Measurements from ENCODE around the gene SLC29A2.
"Not testable (repeated sequence)": the region's sequence is repeated elsewhere in the genome, so short reads cannot be mapped to it uniquely, and the experiment has no call there.

SLC29A2 gene

DNA sequence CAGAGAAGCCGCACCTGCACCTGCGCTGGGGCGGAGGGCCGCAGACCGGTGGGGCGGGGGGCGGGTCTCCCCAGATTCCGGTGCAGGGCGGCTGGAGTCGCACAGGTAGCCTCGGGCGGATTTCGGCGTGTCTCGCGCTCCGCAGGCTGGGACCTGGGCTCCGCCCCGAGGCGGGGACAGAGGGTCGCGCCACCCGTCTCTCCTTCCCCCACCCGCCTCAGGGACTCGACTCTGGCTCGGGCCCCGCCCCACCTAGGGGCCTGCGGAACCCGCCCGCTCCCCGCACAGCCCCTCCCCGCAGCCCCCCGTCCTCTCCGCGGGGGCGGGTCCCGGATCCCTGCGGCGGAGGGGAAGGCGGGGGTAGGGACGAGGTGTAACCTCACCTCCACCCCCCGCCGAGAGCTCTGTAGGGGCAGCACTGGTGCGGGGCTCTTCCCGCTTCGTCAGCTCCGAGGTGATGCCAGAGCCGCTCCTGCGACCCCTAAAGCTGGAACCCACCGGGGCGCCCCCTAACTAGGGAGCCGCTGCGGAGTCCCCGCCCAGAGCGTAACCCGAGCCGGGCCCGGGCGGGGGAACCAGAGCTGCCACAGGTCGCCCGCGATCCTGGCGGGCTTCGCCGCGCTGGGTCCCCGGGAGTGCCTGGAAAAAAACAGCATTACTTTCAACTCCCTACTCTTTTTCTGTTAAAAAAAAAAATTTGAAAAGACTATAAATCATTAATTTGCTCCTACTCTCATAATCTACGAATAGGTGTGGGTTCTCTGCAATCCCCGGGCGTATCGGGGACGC lies at the start of gene SLC29A2:
TSS of gene SLC29A2 (minus strand) at position 134 of the 789 bp plus-strand sequence. CDS start 169 bp downstream, outside the sequence.
- peak; percentile 57 for DNase-seq

DNA sequence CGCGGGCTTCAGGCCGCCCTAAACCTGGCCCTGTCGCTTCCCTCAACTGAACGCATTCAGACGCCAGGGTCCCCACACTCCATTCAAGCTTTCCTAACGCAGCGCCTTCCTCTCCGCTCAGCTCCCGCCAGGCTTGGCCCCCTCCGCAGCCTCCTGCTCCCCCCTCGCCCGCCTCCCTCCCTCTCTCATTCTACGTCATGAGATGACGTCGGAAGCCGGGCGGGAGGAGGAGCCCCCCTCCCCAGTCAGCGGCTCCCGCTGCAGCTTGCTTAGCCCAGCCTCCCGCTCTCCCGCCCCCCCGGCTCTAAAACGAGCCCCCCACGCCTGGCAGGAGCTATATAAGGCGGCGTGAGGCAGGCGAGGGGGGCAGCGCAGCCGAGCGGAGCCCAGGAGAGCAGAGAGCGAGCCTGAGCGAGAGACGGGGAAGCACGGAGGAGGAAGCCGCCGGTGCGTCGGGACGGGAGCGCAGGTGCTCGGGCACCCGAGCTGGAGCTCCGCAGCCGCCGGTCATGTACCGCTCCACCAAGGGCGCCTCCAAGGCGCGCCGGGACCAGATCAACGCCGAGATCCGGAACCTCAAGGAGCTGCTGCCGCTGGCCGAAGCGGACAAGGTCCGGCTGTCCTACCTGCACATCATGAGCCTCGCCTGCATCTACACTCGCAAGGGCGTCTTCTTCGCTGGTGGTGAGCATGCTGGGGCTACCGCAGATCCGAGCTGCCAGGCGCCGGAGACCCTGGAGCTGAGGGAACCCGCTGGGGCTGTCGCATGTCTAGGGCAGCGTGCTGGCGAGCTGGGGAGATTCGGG lies 49.3 kb upstream of the SLC29A2 start, which contains the start of gene NPAS4:
TSS of gene NPAS4 (plus strand) at position 365 of the 806 bp plus-strand sequence. CDS start at position 510, 145 bp downstream.
- no peak for DNase-seq

DNA sequence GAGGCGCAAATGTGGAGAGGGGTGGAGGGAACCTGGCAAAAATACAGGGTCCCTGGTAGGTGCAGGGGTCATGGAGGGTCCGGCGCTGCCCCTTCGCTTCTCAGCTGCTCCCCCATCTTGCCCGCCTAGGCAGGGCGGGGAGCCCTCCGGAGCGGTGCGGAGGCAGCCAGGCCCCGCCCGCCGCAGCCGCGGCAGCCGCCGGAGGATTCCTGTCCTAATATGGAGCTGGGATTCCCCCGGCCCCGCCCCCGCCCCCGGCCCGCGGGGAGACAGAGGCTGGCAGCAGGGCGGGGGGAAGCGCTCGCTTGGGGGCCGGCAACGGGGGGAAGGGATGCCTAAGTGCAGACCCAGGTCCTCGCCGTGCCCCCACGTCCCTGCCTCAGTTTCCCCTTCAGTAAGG lies 48.3 kb upstream of the SLC29A2 start:
- DNase-seq = no peak

DNA sequence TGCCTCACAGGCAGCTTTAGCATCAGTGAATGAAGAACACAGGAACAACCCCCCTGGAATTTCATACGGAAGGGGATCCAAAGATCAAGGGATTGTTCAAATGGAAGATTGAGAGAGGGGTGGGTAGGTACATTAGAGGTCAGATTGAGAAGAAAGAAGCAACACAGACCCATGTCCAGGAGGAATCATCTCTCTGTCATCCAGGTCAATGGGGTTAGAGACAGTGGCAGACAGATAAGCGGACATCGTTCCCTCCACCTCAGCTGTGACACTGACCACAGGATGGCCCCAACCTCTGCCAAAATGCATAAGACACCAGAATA lies 47.4 kb upstream of the SLC29A2 start:
- DNase-seq = no peak

DNA sequence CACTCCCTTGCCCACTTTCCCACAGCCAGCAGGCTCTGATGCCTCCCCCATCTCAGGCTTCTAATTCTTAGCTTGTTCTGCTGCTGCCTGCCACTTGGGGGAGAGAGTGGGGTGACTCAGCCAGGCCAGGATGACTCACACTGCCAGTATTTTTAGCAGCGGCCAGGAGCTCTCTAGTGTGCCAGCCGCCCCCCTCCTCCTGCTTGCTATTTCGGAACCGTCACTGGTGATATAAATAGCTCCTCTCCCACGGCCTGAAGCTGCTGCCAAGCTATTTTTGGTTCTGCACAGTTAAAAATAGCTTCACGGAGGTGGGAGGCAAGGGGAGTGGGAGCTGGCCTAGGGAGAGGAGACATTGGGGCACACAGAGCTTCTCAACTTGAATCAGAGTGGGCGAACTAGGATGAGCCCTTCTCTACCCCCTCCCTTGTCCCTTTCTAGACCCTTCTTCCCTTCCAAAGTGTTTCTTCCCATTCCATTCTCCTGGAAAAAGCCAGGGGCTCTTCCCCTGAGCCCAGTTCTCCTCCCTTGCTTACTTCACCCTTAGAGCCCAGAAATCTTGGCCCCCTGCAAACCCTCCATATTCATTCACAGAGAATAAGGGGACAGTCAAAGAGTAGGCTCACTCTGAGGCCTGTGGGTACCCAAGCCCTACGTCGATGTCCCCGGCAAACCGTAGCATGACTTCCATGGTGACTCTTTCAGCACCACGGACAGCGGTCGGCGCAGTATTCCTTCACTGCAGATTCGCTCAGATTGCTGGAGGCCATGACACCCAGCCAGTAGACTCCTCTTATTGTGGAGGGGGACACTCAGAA lies 46.8 kb upstream of the SLC29A2 start:
- peak; percentile 44 for DNase-seq

- no peak for DNase-seq
Measured at GRCh38 chr11:66417000-66417399, 45.4 kb upstream of the SLC29A2 start.

DNA sequence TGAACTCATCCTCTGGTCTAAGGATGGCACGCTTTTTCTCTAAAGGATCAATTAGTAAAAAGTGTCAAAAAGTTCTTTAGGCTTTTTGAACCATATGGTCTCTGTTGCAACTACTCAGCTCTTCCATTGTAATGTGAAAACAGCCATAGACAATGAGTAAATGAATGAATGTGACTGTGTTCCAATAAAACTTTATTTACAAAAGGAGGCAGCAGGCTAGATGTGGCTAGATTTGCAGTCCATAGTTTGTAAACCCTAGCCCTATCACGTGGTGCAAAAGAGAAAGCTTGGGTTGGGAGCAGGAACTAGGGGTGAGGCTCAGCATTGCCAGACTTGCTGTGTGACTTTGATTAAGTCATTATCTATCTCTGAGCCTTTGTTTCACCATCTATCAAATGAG lies 43.9 kb upstream of the SLC29A2 start:
- DNase-seq = no peak

DNA sequence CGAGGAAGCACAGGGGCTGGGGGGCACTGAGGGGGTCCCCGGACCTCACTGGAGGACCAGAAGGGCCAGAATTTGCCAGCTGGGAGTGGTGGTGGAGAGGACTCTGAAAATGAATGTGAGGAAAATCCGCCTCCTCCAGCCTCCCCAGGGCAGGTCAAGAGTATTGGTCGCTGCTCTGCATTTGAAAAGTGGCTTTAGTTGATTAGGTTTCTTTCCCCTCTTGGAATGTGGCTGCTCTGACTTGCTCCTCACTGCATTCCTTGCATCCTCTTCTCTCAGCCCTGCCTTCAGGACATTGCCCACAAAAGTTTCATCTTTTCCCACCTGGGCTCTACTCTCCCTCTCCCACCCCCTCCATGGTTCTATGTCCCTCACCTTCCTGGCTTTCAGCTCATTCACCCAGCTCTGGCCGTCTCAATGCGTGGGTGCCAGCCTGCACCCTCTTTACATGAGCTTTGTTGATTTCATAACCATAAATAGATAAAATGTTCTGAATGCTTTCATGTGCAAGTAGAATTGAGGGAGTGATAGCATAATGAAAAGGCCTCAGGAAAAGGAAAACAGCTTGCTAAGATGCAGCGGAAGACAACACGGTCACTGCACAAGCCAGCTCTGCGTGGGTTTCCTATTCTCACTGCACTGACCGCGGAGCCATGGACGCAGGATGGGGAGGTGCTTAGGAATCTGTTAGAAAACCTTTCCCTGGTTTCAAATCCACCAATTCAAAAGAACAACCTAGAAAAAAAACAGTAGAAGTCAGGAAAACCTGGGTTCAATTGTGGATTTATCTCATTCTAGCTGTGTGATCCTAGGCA lies 42.8 kb upstream of the SLC29A2 start:
- DNase-seq = no peak

DNA sequence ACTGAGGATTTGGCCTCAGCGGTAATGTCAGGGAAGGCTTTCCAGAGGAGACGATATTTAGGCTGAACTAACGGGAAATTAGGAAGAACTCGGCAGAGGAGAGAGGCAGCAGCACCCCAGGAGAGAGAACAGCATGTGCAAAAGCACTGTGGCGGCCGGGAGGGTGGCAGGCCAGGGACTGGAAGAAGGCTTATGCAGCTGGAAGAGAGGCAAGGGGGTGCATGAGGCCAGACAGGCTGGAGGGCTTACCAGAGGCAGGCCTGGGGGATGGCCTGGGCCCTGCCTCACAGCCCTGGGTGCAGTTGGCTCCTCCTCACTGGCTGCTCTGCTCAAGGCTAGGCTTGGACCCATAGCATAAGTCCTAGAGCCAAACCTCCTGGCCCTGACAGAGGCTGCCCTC lies 41.6 kb upstream of the SLC29A2 start:
- no peak for DNase-seq

DNA sequence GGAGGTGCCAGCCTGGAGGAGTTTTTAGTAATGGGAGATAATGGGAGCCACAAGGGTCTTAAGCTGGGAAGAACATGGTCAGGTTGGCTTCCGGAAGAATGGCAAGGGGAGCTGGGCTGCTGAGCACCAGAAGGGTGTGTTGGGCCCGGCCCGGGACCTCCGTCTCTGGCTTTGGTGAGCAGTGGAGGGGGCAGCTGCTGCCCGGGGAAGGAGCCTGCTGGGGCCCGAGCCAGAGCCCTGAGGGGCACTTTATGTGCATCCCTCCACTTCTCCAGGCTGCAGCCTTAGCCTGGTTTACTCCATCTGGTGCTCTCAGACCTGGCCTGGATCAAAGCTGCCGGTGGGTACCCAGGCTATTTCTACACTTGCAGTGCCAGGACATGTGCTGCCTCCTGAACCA lies 40.5 kb upstream of the SLC29A2 start:
- no peak for DNase-seq

- no peak for DNase-seq
Measured at GRCh38 chr11:66411323-66411722, 39.8 kb upstream of the SLC29A2 start.

- no peak for DNase-seq
Measured at GRCh38 chr11:66410191-66410590, 38.6 kb upstream of the SLC29A2 start.

DNA sequence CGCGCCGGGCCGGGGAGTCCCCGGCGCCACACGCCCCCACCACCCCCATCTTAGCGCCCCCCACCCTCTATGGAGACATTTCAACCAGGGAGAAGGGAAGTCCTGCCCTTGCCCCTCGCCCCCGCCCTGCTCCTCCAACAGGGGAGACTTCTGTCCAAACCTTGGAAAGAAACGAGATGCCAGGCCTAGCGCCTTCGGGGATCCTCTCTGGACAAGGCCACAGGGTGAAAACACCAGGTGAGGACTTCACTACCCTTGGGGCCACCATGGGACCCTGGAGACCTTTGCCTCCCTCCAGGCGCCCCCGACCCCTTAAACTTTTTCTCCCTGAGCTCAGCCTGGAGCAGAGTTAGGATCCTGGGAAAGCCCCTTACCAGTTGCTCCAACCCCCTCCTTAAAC lies 37.7 kb upstream of the SLC29A2 start:
- DNase-seq = no peak

DNA sequence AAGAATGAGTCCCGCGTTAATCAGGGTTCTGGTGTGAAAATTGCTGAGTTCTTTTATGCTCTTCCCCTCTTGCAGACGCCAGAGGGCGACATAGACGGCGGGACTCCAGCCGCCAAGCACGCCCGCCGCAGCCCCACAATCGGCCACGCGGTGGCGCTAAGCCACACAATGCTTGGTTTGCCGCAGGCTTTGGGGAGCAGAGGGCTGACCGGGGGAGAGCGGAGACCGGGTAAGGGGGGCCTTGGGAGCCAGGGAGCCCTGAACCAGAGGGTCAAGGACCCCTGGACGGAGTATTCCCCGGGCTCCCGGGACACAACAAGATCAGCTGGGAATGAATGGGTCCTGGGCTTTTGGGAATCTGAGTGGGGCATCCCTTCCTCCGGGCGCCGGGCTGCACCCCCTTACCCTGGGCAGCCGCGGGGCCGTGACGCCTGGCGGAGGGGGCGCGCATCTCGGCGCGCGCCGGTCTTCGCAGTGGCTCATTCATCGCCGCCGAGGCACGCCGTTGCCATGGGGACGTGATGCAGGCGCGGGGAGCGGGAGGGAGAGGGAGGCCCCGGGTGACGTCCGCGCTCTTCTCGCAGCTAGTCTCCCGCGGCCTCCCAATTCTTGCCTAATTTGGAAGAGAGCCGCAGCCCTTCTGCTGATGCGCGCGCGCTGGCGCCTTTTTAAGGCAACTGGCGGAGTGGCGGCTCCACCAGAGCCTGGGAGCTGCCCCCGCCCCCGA lies 37.1 kb upstream of the SLC29A2 start:
- peak; percentile 63 for DNase-seq

GRCh38 chr11:66407651-66408050 lies 36.1 kb upstream of the SLC29A2 start:
- no peak for DNase-seq

- no peak for DNase-seq
Measured at GRCh38 chr11:66393954-66394353, 22.4 kb upstream of the SLC29A2 start.

DNA sequence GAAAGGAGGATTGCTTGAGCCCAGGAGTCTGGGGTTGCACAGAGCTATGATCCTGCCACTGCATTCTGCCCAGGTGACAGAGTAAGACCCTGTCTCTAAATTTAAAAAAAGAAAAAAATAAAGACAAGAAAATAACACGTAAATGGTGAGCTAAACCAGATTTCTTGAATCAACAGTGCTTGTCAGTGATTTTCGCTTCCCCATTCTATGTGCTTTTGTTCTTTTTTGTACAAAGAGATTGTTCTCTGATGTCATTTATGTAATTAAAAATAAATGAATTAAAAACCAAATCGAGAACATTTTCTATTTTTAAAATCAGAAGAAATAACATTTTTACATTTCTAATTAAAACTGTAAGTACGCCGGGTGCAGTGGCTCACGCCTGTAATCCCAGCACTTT lies 19.8 kb upstream of the SLC29A2 start:
- DNase-seq = no peak

DNA sequence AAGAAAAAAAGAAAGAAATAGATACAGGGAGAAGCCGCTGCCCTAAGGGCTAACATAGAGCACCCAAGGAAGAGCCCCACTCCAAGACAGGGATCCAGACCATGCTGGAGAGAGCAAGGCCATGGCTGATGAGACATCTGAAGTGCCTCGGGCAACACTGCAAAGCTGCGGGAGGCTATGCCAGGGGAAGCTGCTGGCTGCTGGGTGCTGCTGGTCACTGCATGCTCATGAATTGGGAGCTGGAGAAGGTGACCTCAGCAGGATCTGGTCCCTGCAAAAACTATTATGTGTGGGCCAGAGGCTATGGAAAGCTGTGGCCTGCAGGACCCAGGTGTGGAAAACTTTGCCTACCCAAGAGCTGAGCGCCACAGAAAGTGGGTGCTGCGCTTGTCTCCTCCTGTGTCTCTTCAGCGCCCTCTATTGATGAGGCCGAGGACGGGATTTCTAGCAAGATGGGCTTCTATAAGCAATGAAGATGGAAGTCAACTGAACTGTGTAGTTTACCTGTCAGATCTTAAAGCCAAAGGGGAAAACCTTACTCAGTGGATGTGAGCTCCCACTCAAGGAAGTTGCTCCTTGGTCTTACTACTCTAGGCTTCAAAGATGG lies 17.3 kb upstream of the SLC29A2 start:
- DNase-seq = no peak

- peak; percentile 38 for DNase-seq
Measured at GRCh38 chr11:66386171-66387069, 14.9 kb upstream of the SLC29A2 start.

DNA sequence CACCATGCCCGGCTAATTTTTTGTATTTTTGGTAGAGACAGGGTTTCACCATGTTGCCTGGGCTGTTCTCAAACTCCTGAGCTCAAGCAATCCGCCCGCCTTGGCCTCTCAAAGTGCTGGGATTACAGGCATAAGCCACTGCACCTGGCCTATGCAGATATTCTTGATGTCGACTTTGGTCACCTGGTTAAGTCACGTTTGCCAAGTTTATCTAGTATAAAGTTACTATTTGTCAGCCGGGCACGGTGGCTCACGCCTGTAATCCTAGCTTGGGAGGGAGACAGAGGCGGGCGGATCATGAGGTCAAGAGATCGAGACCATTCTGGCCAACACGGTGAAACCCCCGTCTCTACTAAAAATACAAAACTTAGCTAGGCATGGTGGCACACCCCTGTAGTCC lies 12.8 kb upstream of the SLC29A2 start:
- not testable (repeated sequence) for DNase-seq
